Neuronal stem cell (in vitro differentiated cells): ENCODE measurements around the gene SETD1B.
"Not testable (repeated sequence)": the region's sequence is repeated elsewhere in the genome, so short reads cannot be mapped to it uniquely, and the experiment has no call there.

Source experiments
- DNase-seq: peaks from one replicate; pipeline ENCODE4 v3.0.0-alpha.2; 2013; ENCODE audit warnings: low spot score
- H2AFZ ChIP-seq: one replicate; pipeline ENCODE4 v1.6.1; 2013; ENCODE audit warnings: mild to moderate bottlenecking, low read length, inconsistent platforms
- H2AK5ac ChIP-seq: 2 replicates; pipeline ENCODE4 v1.6.1; 2013; ENCODE audit warnings: low read depth, mild to moderate bottlenecking, inconsistent platforms, low read length, moderate library complexity, mixed read lengths
- H2BK120ac ChIP-seq: 2 replicates; pipeline ENCODE4 v1.6.1; 2013; ENCODE audit warnings: low read depth, mild to moderate bottlenecking, inconsistent platforms, low read length, moderate library complexity, mixed read lengths
- H2BK12ac ChIP-seq: one replicate; pipeline ENCODE4 v1.6.1; 2013; ENCODE audit warnings: low read length, inconsistent platforms
- H2BK15ac ChIP-seq: 2 replicates; pipeline ENCODE4 v1.6.1; 2013; ENCODE audit warnings: mild to moderate bottlenecking, low read length, inconsistent platforms, mixed read lengths
- H2BK5ac ChIP-seq: one replicate; pipeline ENCODE4 v1.6.1; 2013; ENCODE audit warnings: inconsistent platforms, mild to moderate bottlenecking, low read length, moderate library complexity
- H3K14ac ChIP-seq: one replicate; pipeline ENCODE4 v1.6.1; 2013; ENCODE audit warnings: low read length, inconsistent platforms
- H3K18ac ChIP-seq: 2 replicates; pipeline ENCODE4 v1.6.1; 2013; ENCODE audit warnings: low read length, inconsistent platforms
- H3K23ac ChIP-seq: 2 replicates; pipeline ENCODE4 v1.6.1; 2013; ENCODE audit warnings: low read depth, mild to moderate bottlenecking, mixed read lengths, low read length, inconsistent platforms; ENCODE audit not compliant: poor library complexity
- H3K27ac ChIP-seq: replicated peaks from 3 replicates; pipeline ENCODE4 v1.5.1; 2013; ENCODE audit warnings: low read length, inconsistent platforms
- H3K27me3 ChIP-seq, 3 experiments: 2 replicates each; pipeline ENCODE4 v1.6.1; 2013; ENCODE audit warnings: low read length in 3 of 3, mild to moderate bottlenecking in 2 of 3, inconsistent platforms in 1 of 3, low read depth in 1 of 3, mixed read lengths in 1 of 3, moderate library complexity in 1 of 3; ENCODE audit not compliant: control insufficient read depth in 3 of 3, insufficient read depth in 3 of 3
- H3K36me3 ChIP-seq, 2 donors: replicated peaks in 1 of 2; 2 replicates each; pipeline ENCODE4 v1.6.1; 2013; ENCODE audit warnings: low read length in 2 of 2; ENCODE audit not compliant: control insufficient read depth in 2 of 2, insufficient read depth in 2 of 2
- H3K4ac ChIP-seq: 2 replicates; pipeline ENCODE4 v1.6.1; 2013; ENCODE audit warnings: inconsistent platforms, mild to moderate bottlenecking, low read length, moderate library complexity
- H3K4me1 ChIP-seq, 2 donors: 1 replicate in 1 of 2; 2 replicates in 1 of 2; pipeline ENCODE4 v1.6.1; 2013; ENCODE audit warnings: low read length in 2 of 2, low read depth in 1 of 2; ENCODE audit not compliant: control insufficient read depth in 2 of 2, insufficient read depth in 1 of 2
- H3K4me2 ChIP-seq: one replicate; pipeline ENCODE4 v1.6.1; 2013; ENCODE audit warnings: mild to moderate bottlenecking, low read length, inconsistent platforms; ENCODE audit not compliant: insufficient read depth, poor library complexity, severe bottlenecking
- H3K4me3 ChIP-seq, 2 donors: 2 replicates each; pipeline ENCODE4 v1.5.1; 2013; ENCODE audit warnings: low read length in 2 of 2, mild to moderate bottlenecking in 2 of 2, inconsistent platforms in 1 of 2, moderate library complexity in 1 of 2
- H3K79me1 ChIP-seq: one replicate; pipeline ENCODE4 v1.6.1; 2013; ENCODE audit warnings: low read depth, mild to moderate bottlenecking, inconsistent platforms, low read length, moderate library complexity
- H3K9ac ChIP-seq: one replicate; pipeline ENCODE4 v1.6.1; 2013; ENCODE audit warnings: mild to moderate bottlenecking, low read depth, low read length, inconsistent platforms; ENCODE audit not compliant: poor library complexity
- H3K9me3 ChIP-seq, 2 donors: replicated peaks in 1 of 2; 2 replicates each; pipeline versions ENCODE3 to v1.6.1; 2013; ENCODE audit warnings: low read length in 2 of 2, mild to moderate bottlenecking in 2 of 2, inconsistent platforms in 1 of 2, low read depth in 1 of 2, mixed read lengths in 1 of 2, moderate library complexity in 1 of 2; ENCODE audit not compliant: control insufficient read depth in 2 of 2, insufficient read depth in 1 of 2
- H4K8ac ChIP-seq: one replicate; pipeline ENCODE4 v1.6.1; 2013; ENCODE audit warnings: low read depth, mild to moderate bottlenecking, inconsistent platforms, low read length, moderate library complexity
- H4K91ac ChIP-seq: one replicate; pipeline ENCODE4 v1.6.1; 2013; ENCODE audit warnings: low read length, low read depth, mild to moderate bottlenecking, inconsistent platforms; ENCODE audit not compliant: poor library complexity
- WGBS, 2 donors: extraction: QIAGEN DNeasy Blood & Tissue Kit; methylation state at CpG; one replicate each; pipeline ENCODE4 v1.1.7; 2013; ENCODE audit warnings: missing lambda C conversion rate in 2 of 2, mixed read lengths in 1 of 2; ENCODE audit not compliant: insufficient read length in 2 of 2, insufficient replicate concordance in 1 of 2; ENCODE audit errors: extremely low coverage in 2 of 2; 5-methylcytosine and 5-hydroxymethylcytosine counted together

Gene SETD1B

DNA sequence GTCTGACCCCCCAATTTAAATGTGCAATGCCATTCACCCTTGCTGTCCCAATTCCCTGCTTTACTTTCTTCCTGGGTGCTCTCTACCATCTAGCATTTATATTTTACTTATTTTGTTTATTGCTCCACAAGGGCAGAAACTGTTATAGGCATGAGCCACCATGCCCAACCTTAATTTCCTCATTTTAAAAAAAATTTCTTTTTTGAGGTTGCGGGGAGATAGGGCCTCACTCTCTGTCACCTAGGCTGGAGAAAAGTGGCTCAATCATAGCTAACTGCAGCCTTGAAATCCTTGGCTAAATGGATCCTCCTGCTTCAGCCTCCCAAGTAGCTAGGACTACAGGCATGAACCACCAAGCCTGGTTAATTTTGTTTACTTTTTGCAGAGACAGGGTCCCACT, 41.9 kb downstream of the SETD1B start:
- Histone ChIP-seq H3K9me3 (peaks cover 0 to 1% of the 10 kb centered on the region in 2 donors), H2BK120ac (no peak overlapping the region), H3K79me1 (no peaks in the 10 kb centered on the region), H3K4me3 (no peak overlapping the region), H3K4me2 (no peak overlapping the region), H2BK15ac (no peak overlapping the region), H4K8ac (no peak overlapping the region), H3K14ac (no peak overlapping the region), H2BK12ac (no peak overlapping the region), H3K4ac (no peak overlapping the region), H3K36me3 (no peaks in the 10 kb centered on the region), H3K23ac (no peak overlapping the region), H3K27me3 (no peaks in the 10 kb centered on the region), H4K91ac (no peak overlapping the region), H2AK5ac (no peak overlapping the region), H2BK5ac (no peak overlapping the region), H2AFZ (no peak overlapping the region), H3K18ac (no peak overlapping the region), H3K27ac (no peak overlapping the region), H3K9ac (no peak overlapping the region), H3K4me1 (no peaks in the 10 kb centered on the region)
- no CpG with 5 or more reads among the region's 1 CpG for WGBS, 2 donors
- no peak for DNase-seq

DNA sequence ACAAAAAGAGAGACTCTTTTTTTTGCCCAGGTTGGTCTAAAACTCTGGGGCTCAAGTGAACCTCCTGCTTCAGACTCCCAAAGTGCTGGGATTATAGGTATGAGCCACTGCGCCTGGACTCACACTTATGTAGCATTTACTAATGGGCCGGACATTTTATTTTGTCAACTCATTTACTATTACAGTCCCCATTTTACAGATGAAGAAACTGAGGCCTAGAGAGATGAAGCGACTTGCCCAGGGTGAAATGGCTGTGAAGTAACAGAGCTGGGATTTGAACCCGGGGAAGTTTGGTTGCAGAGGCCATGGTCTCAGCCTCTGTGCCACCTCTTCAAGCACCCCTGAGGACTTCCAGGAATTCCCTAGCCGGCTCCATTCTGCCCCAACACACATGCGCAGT, 45.4 kb downstream of the SETD1B start:
- Histone ChIP-seq H3K18ac (no peak overlapping the region), H3K4me1 (no peaks in the 10 kb centered on the region), H3K9me3 (peaks cover 0 to 1% of the 10 kb centered on the region in 2 donors), H3K27ac (no peak overlapping the region), H3K79me1 (no peaks in the 10 kb centered on the region), H2BK120ac (no peak overlapping the region), H2BK5ac (no peak overlapping the region), H4K91ac (no peak overlapping the region), H3K4ac (no peak overlapping the region), H3K9ac (no peak overlapping the region), H3K23ac (no peak overlapping the region), H3K27me3 (no peaks in the 10 kb centered on the region), H3K4me3 (no peak overlapping the region), H3K4me2 (no peak overlapping the region), H3K36me3 (no peaks in the 10 kb centered on the region), H2AFZ (no peak overlapping the region), H2BK15ac (no peak overlapping the region), H3K14ac (no peak overlapping the region), H2BK12ac (no peak overlapping the region), H4K8ac (no peak overlapping the region), H2AK5ac (no peak overlapping the region)
- no peak for DNase-seq
- no CpG with 5 or more reads among the region's 6 CpGs for WGBS, 2 donors

- no CpG with 5 or more reads among the region's 13 CpGs for WGBS, 2 donors
- Histone ChIP-seq H3K27ac (no peak overlapping the region), H3K36me3 (no peaks in the 10 kb centered on the region), H4K91ac (no peak overlapping the region), H3K23ac (no peak overlapping the region), H3K18ac (no peak overlapping the region), H2BK120ac (no peak overlapping the region), H2BK5ac (no peak overlapping the region), H3K4ac (no peak overlapping the region), H2AFZ (no peak overlapping the region), H3K79me1 (no peaks in the 10 kb centered on the region), H2BK12ac (no peak overlapping the region), H2AK5ac (peak overlapping the region; percentile 56), H3K4me2 (no peak overlapping the region), H2BK15ac (no peak overlapping the region), H3K9me3 (peaks cover 0 to 1% of the 10 kb centered on the region in 2 donors), H3K14ac (no peak overlapping the region), H3K9ac (no peak overlapping the region), H3K4me3 (no peak overlapping the region), H3K4me1 (no peaks in the 10 kb centered on the region), H4K8ac (no peak overlapping the region), H3K27me3 (no peaks in the 10 kb centered on the region)
- no peak for DNase-seq
Measured at GRCh38 chr12:121849665-121850064, 45.9 kb downstream of the SETD1B start.

GRCh38 chr12:121852392-121852791, 48.6 kb downstream of the SETD1B start:
- H2BK15ac ChIP-seq, H2BK120ac ChIP-seq, H4K91ac ChIP-seq, H2AFZ ChIP-seq, H3K14ac ChIP-seq, H3K27ac ChIP-seq, H3K79me1 ChIP-seq, H2AK5ac ChIP-seq, H3K27me3 ChIP-seq, H2BK5ac ChIP-seq, H3K4me1 ChIP-seq, H3K4me3 ChIP-seq, H2BK12ac ChIP-seq, H3K23ac ChIP-seq, H3K4me2 ChIP-seq, H3K4ac ChIP-seq, H3K18ac ChIP-seq, H3K9ac ChIP-seq, H3K9me3 ChIP-seq, H3K36me3 ChIP-seq, H4K8ac ChIP-seq, DNase-seq: not testable (repeated sequence)
- WGBS, 2 donors, result no CpG with 5 or more reads among the region's 3 CpGs
